ENCODE results near the gene NHERF2.
"Not testable (repeated sequence)": the region's sequence is repeated elsewhere in the genome, so short reads cannot be mapped to it uniquely, and the experiment has no call there.

Gene NHERF2

GRCh38 chr16:2031081-2031577, 4.4 kb downstream of the NHERF2 start:
- Histone ChIP-seq H2AFZ (ENCODE audit: low read depth, low read length, severe bottlenecking) (no peak overlapping the region), H3K4me2 (ENCODE audit: low read depth, low read length, poor library complexity, severe bottlenecking) (no peak overlapping the region), H3K36me3 (ENCODE audit: low read length) (no peaks in the 10 kb centered on the region), H3K27me3 (ENCODE audit: low read length) (no peaks in the 10 kb centered on the region), H3F3A (ENCODE audit: insufficient read depth) (no peaks in the 10 kb centered on the region), H3K27ac (ENCODE audit: low read depth, low read length) (no peak overlapping the region), H3K9me2 (replicated peaks; ENCODE audit: insufficient read depth, low read length) (no peaks in the 10 kb centered on the region), H3K4me3 (ENCODE audit: insufficient read depth, low read length, poor library complexity, severe bottlenecking) (no peak overlapping the region), H3K79me2 (ENCODE audit: insufficient read depth, low read length) (no peaks in the 10 kb centered on the region), H3K9me3 (ENCODE audit: insufficient read depth, low read length) (no peaks in the 10 kb centered on the region), H3K9ac (ENCODE audit: low read length) (no peak overlapping the region), H4K20me1 (ENCODE audit: low read depth, low read length) (no peaks in the 10 kb centered on the region)
- no peak for TF ChIP-seq CTCF (IDR thresholded peaks at IDR 0.05; ENCODE audit: insufficient read depth, low read length, poor library complexity, severe bottlenecking)
- TF ChIP-seq EZH2phosphoT487 (conservative IDR thresholded peaks at IDR 0.05; ENCODE audit: low read length): no peak

DNA sequence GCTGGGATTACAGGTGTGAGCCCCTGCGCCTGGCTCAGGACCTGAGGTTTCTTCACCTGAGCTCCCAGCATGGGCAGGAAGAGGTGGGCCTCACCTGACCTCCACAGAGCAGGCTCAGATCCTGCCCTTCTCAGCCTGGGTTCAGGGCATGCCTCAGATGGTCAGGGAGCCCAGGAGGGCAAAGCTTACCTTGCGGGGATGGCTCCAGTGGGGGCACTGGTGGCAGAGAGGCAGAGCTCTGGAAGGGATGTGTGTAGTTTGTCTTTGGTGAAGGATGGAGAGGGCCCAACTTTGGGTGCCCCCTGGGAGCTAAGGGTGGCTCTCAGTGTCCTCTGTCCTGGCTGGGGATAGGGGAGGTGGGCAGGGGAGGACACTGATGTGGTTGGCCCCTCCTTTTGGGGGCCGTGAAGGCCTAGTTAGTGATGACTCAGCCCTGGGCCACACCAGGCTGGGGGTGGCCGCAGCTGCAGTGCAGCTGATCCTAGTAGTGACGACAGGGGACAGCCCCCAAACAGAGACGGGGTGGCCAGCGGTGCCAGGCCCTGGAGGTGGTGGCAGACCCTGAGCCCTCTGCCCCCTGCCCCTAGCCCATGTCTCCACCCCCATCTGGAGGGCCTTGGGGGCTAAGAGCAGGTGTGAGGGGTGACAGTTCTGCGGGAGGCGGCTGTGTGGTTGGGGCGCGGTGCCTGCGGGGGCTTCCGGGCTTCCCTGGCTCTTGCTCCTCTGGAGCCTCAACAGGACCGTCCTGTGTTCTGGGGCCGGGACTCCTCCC, 5.8 kb downstream of the NHERF2 start:
- no peaks in the 10 kb centered on the region for H4K20me1 ChIP-seq (ENCODE audit: low read depth, low read length)
- no peak overlapping the region for H3K27ac ChIP-seq (ENCODE audit: low read depth, low read length)
- no peaks in the 10 kb centered on the region for H3K27me3 ChIP-seq (ENCODE audit: low read length)
- H2AFZ ChIP-seq (ENCODE audit: low read depth, low read length, severe bottlenecking): no peak overlapping the region
- H3F3A ChIP-seq (ENCODE audit: insufficient read depth): no peaks in the 10 kb centered on the region
- H3K4me3 ChIP-seq (ENCODE audit: insufficient read depth, low read length, poor library complexity, severe bottlenecking): no peak overlapping the region
- H3K36me3 ChIP-seq (ENCODE audit: low read length): no peaks in the 10 kb centered on the region
- H3K9me2 ChIP-seq (replicated peaks; ENCODE audit: insufficient read depth, low read length): no peaks in the 10 kb centered on the region
- no peaks in the 10 kb centered on the region for H3K79me2 ChIP-seq (ENCODE audit: insufficient read depth, low read length)
- TF ChIP-seq EZH2phosphoT487 (conservative IDR thresholded peaks at IDR 0.05; ENCODE audit: low read length) (no peak), CTCF (IDR thresholded peaks at IDR 0.05; ENCODE audit: insufficient read depth, low read length, poor library complexity, severe bottlenecking) (no peak)
- no peak overlapping the region for H3K9ac ChIP-seq (ENCODE audit: low read length)
- H3K9me3 ChIP-seq (ENCODE audit: insufficient read depth, low read length): no peaks in the 10 kb centered on the region
- H3K4me2 ChIP-seq (ENCODE audit: low read depth, low read length, poor library complexity, severe bottlenecking): no peak overlapping the region

DNA sequence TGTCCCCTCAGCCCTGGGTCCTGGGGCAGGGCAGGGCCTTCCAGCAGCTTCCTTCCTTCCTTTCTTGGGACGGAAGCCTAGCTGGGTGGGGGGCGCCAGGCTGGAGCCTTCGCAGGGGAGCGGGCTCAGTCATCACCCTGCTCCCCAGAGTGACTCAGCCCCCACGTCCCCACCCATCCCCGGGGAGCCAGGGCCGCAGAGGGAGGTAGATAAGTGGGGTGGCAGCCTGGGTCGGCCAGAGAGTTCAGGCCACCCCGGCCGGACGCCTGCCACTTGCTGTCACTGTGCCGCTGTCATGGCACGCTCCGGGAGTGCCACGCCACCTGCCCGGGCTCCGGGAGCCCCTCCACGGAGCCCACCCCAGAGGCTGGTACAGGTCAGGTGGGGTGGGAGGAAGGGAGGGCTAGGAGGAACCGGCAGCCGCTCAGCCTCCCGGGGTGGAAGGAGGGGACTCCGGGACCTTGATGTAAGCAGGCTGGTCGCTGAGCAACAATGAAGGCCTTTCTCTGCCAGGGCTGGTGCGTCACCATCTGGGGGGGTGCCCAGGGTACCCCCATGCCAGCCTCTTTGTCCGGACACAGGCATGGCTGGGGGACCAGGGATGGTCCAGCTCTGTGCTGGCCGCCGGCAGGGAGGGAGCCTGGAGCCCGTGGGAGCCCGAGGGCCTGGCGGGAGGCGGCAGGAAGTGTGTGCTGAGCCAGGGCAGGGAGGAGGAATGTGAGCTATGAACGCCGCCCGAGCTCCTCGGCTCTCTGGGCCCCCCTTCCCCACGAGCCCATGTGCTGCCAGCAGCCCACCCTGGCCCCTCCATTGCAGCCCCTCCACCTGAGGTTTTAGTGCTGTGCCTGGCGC, 6.6 kb downstream of the NHERF2 start:
- Histone ChIP-seq H3K27me3 (ENCODE audit: low read length) (no peaks in the 10 kb centered on the region), H3K9ac (ENCODE audit: low read length) (no peak overlapping the region), H2AFZ (ENCODE audit: low read depth, low read length, severe bottlenecking) (no peak overlapping the region), H3K36me3 (ENCODE audit: low read length) (no peaks in the 10 kb centered on the region), H3K79me2 (ENCODE audit: insufficient read depth, low read length) (no peaks in the 10 kb centered on the region), H3K9me2 (replicated peaks; ENCODE audit: insufficient read depth, low read length) (no peaks in the 10 kb centered on the region), H4K20me1 (ENCODE audit: low read depth, low read length) (no peaks in the 10 kb centered on the region), H3K27ac (ENCODE audit: low read depth, low read length) (no peak overlapping the region), H3K9me3 (ENCODE audit: insufficient read depth, low read length) (no peaks in the 10 kb centered on the region), H3K4me2 (ENCODE audit: low read depth, low read length, poor library complexity, severe bottlenecking) (no peak overlapping the region), H3K4me3 (ENCODE audit: insufficient read depth, low read length, poor library complexity, severe bottlenecking) (no peak overlapping the region), H3F3A (ENCODE audit: insufficient read depth) (no peaks in the 10 kb centered on the region)
- TF ChIP-seq CTCF (IDR thresholded peaks at IDR 0.05; ENCODE audit: insufficient read depth, low read length, poor library complexity, severe bottlenecking) (no peak), EZH2phosphoT487 (conservative IDR thresholded peaks at IDR 0.05; ENCODE audit: low read length) (no peak)

GRCh38 chr16:2033909-2034695, 7.4 kb downstream of the NHERF2 start:
- not testable (repeated sequence) for H4K20me1 ChIP-seq (ENCODE audit: low read depth, low read length); H3K9me2 ChIP-seq (replicated peaks; ENCODE audit: insufficient read depth, low read length); H3F3A ChIP-seq (ENCODE audit: insufficient read depth); H3K4me3 ChIP-seq (ENCODE audit: insufficient read depth, low read length, poor library complexity, severe bottlenecking); H3K27ac ChIP-seq (ENCODE audit: low read depth, low read length); H3K79me2 ChIP-seq (ENCODE audit: insufficient read depth, low read length); H3K4me2 ChIP-seq (ENCODE audit: low read depth, low read length, poor library complexity, severe bottlenecking); H3K36me3 ChIP-seq (ENCODE audit: low read length); H3K9me3 ChIP-seq (ENCODE audit: insufficient read depth, low read length); H3K27me3 ChIP-seq (ENCODE audit: low read length); H3K9ac ChIP-seq (ENCODE audit: low read length); H2AFZ ChIP-seq (ENCODE audit: low read depth, low read length, severe bottlenecking)
